GM19395 (cell line): ENCODE results near the gene CLDN7.

Experiments
- ATAC-seq: cut with Tn5 transposase; IDR thresholded peaks from one replicate; pipeline ENCODE4 v1.9.1; 2021; ENCODE audit warnings: mild to moderate bottlenecking, moderate library complexity; ENCODE audit not compliant: unreplicated experiment

CLDN7 gene

DNA sequence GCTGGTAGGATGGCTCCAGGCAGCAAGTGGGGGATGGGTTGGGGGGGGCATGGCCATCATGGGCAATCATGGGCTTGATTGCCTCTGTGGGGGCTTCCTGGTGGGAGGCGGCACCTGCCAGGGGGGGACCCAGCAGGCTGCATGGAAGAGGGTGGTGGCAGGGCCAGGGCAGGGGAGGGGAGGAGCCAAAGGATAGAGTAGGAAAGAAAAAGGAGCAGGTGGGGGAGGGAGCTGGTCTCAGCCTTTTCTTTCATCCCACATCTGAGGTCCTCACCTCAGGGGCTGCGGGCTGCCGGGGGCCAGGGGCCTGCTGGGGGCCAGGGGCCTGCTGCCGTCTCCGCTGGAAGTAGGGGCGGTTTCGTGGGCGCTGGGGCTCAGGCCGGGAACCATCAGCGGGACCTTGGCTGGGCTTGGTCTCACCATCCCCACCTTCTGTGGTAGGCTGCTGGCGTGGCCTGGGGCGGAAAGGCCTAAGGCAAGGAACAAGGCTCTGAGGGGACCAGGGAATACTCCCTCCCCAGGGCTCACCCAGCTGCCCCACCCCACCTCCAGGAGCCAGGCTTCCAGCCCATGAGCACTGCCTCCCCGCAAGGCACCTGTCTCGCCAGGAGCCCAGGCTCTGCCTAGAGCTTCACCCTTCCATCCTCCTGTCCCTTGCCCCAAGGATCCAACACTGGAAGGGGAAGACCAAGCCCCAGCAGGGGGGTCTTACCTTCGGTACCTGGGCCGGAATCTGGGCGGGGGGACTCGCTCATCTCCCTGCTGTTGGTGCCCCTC, 27.2 kb upstream of the CLDN7 start:
- no peak for ATAC-seq

DNA sequence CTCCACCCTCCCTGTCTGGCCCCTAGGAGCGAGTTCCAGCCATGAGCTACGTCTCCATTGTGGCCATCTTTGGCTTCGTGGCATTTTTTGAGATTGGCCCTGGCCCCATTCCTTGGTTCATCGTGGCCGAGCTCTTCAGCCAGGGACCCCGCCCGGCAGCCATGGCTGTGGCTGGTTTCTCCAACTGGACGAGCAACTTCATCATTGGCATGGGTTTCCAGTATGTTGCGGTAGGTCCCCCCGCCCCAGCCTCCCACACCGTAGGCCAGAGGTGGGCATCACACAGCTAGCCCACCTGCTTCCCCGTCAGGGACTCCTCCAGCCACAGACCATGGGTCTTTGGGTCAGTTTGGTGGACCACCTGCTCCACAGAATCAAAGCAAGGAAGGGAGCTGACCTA, 23.4 kb upstream of the CLDN7 start:
- ATAC-seq = no peak

DNA sequence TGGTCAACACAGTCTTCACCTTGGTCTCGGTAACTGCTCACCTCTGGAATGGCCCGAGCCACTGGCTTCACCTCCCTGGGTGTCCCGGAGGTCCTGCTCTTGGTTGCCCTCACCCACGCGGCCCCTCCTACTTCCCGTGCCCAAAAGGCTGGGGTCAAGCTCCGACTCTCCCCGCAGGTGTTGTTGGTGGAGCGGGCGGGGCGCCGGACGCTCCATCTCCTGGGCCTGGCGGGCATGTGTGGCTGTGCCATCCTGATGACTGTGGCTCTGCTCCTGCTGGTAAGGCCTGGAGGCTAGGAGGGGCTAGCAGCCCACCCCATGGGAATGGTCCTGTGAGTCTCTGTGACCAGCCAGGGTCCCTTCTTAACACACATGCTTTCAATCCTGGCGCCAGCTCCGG, 22.6 kb upstream of the CLDN7 start:
- no peak for ATAC-seq

DNA sequence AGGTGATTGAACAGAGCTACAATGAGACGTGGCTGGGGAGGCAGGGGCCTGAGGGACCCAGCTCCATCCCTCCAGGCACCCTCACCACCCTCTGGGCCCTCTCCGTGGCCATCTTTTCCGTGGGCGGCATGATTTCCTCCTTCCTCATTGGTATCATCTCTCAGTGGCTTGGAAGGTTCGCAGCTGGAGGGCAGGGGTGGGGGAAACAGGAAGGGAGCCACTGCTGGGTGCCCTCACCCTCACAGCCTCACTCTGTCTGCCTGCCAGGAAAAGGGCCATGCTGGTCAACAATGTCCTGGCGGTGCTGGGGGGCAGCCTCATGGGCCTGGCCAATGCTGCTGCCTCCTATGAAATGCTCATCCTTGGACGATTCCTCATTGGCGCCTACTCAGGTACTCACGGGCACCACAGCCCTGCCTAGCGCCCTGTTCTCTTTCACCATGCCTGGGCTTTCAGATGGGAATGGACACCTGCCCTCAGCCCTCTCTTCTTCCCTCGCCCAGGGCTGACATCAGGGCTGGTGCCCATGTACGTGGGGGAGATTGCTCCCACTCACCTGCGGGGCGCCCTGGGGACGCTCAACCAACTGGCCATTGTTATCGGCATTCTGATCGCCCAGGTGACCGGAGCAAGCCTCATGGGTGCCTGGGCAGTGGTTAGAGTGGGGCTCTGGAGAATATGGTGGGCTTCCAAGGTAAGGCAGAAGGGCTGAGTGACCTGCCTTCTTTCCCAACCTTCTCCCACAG, 21.4 kb upstream of the CLDN7 start:
- ATAC-seq = no peak

DNA sequence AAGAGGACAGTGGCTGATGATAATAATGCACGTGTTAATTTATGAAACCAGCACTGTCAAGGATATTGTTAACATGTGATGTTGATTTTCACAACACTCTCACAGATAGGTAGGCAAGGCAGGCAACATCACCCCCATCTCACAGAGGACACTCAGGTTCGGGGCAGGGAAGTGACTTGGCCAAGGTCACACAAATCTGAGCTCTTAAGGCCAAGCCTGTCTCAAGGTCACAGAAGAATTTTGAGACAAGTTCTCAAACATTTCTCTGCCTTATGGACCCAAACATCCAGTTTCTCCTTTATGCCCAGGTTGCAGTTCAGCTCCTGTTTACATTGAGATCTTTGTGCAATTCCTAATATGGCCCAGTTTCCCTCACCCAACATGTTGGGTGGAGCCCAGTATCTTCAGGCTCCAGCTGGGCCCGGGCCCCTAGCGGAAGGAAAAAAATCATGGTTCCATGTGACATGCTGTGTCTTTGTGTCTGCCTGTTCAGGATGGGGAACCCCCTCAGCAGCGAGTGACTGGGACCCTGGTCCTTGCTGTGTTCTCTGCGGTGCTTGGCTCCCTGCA, 20.6 kb upstream of the CLDN7 start:
- no peak for ATAC-seq

DNA sequence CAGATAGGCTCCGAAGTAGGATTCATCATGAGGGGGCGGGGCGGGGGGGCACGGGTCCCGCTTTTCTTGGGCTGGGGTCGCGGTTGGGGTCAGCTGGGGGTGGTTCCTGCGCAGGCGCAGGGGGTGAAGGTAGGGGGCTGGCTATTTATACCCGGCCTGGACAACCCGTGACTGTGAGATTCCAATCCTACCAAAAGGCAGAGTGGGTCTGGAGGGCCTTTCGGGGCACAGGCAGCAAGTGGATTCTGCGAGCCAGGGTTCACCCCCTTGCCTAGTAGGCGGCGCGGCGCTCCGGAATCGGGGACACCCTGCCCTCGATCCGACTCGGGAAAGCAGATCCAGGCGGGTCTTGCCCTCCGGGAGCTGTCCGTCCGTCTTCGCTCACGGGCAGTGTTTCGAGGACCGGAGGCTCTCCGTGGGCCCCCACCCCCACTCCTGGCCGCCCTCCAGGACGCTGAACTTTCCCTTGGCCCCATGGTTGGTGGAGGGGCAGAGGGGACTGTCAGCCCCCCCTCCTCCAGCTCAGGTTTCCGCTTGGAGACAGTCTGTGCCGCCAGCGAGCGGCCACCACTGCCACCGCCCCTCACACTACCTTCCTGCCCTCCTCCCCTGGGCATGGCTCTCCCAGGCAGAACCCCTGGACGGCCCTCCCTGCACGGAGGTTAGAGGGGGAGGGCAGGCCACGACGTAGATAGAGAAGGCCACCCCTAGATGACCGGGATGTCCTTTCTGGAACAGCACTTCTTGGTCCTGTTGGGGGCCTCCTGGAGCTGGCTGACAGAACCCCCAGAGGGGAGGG, 19.9 kb upstream of the CLDN7 start:
- ATAC-seq = no peak

DNA sequence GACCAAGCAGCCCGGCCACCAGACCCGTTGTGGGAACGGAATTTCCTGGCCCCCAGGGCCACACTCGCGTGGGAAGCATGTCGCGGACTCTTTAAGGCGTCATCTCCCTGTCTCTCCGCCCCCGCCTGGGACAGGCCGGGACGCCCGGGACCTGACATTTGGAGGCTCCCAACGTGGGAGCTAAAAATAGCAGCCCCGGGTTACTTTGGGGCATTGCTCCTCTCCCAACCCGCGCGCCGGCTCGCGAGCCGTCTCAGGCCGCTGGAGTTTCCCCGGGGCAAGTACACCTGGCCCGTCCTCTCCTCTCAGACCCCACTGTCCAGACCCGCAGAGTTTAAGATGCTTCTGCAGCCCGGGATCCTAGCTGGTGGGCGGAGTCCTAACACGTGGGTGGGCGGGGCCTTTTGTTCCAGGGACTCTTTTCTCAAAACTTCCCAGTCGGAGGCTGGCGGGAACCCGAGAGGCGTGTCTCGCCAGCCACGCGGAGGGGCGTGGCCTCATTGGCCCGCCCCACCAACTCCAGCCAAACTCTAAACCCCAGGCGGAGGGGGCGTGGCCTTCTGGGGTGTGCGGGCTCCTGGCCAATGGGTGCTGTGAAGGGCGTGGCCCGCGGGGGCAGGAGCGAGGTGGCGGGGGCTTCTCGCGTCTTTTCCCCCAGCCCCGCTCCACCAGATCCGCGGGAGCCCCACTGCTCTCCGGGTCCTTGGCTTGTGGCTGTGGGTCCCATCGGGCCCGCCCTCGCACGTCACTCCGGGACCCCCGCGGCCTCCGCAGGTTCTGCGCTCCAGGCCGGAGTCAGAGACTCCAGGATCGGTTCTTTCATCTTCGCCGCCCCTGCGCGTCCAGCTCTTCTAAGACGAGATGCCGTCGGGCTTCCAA, 19.0 kb upstream of the CLDN7 start, which contains the start of gene SLC2A4:
Gene SLC2A4 (plus strand): TSS at position 645 of the 879 bp plus-strand sequence. CDS start 217 bp downstream, at position 862.
- ATAC-seq = no peak

DNA sequence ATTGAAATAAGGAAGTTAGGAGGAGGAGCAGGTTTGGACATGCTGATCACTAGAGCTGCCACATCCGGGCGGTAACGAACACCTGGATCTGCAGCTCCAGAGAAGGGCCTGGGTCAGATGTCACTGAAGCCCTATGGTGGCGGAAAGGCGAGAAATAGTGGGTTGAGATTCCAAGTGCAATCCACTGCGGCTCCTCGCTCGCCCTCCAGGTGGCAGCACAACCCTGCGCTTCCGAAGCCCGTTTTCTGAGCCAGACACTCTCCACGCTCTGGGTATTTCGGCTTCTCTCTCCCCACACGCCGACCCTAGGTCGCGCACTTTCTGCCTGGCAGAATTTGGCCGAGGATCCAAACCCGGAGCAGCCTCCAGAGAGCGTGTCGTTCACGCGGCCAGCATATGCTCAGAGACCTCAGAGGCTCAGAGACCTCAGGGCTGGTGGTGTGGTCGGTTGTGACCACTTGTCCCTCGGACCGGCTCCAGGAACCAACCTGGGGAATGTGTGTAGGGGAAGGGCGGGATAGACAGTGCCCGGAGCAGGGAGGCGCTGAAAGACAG, 18.3 kb upstream of the CLDN7 start:
- ATAC-seq = no peak

DNA sequence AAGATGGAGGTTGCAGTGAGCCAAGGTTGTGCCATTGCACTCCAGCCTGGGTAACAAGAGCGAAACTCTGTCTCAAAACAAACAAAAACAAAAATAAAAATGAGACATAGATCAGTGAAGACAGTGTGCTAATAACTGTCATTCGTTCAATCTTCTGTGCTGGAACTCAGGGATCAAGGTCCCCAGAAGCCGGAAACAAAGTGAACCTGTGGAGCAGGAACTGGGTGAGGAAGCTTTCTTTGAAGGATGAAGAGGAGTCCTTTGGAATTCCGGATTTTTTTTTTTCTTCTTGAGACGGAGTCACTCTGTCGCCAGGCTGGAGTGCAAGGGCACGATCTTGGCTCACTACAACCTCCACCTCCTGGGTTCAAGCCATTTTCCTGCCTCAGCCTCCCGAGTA, 17.2 kb upstream of the CLDN7 start:
- ATAC-seq = no peak

DNA sequence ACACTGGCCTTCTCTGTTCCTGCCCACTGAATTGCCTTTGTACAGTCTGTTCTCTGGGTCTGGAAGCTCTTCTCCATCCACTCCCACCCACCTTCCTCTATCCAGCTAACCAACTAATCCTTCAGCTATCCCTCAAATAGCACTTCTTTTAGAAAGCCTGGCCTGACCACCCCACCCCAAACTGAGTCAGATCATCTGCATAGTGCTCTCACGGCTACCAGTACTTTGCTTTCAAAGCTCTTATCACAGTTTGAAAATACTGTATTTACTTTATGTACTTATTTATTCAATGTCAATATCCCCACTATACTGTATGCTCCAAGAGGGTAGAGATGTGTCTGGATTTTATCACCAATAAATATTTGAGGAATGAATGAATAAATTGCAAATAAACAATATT, 4.5 kb upstream of the CLDN7 start:
- ATAC-seq = no peak

DNA sequence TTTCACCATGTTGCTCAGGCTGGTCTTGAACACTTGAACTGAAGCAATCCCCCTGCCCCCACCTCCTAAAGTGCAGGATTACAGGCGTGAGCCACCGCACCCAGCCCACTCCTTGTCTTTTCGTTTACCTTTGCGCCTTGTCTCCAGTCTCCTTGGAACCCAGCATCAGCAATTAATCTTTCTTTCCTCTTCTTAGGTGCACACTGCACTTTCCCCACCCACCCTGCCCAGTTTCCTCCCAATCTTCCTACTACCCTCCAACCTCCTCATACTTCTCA, 1.5 kb upstream of the CLDN7 start:
- no peak for ATAC-seq

DNA sequence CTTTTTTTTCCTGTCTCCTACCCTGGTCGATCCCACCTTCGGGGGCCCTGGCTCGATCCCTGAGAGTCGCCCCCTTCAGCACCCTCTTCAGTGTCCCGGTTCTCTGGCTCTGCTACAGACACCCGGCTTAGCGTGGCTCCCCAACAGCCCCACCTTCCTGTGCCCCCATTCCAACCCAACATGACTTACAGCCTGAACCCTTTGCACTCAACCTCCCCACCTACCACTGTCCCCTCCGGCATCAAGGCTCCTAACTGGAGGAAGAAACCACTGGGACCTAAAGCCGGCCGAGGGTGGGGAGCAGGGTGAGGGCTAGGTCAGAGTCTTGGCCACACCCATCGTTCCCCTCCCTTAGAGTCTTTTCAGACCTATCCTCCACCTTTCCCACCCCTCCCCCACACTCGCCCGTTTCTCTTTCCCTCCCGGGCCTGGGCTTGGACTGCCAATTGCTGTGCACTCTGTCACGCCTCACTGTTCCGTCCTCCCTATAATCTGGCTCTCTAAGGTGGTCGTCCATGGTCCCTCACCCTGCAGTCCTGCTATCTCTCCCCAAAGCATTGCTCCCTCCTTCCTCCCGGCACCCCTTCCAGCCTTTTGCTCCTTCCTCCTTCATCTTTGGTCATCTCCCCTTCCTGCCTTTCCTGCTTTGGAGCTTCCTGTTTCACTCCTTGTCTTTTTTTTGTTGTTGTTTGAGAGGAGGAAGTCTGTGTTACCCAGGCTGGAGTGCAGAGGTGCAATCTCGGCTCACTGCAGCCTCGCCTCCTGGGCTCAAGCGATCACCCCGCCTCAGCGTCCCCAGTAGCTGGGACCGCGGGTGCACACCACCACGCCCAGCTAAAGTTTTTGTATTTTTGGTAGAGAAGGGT, 890 bp upstream of the CLDN7 start:
- ATAC-seq = no peak

DNA sequence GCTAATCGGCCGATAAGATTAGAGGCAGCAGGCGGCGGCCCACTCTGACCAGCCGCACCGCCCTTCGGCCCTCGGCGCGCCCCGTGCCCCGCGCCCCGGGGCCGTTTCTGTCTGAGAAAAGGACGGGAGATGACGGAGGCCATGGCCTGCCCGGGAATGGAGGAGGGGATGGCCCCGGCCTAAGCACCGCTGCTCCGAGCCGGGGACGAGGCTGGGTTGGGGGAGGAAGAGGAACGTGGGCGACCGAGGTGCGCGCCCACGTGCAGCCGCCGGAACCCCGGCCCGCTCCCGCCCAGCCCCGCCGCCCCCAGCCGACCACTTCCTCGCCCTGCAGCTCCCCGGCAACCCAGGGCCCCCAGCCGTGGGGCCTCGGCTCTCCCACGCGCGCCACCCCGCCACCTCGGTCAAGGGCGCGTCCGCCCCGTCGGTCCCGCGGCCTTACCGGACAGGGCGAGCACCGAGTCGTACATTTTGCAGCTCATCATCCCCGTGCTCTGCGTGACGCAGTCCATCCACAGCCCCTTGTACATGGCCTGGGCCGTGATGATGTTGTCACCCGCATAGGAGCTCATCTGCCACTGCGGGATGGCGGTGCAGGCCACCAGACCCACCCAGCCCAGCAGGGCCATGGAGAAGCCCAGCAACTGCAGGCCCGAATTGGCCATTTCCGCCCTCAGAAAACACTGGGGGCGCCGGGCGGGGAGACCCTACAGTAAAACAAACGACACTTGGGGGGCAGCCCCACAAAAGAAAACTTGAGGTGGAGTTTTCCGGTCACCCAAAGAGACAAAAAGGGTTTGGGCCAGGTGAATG, 693 bp downstream of the CLDN7 start:
- no peak for ATAC-seq

DNA sequence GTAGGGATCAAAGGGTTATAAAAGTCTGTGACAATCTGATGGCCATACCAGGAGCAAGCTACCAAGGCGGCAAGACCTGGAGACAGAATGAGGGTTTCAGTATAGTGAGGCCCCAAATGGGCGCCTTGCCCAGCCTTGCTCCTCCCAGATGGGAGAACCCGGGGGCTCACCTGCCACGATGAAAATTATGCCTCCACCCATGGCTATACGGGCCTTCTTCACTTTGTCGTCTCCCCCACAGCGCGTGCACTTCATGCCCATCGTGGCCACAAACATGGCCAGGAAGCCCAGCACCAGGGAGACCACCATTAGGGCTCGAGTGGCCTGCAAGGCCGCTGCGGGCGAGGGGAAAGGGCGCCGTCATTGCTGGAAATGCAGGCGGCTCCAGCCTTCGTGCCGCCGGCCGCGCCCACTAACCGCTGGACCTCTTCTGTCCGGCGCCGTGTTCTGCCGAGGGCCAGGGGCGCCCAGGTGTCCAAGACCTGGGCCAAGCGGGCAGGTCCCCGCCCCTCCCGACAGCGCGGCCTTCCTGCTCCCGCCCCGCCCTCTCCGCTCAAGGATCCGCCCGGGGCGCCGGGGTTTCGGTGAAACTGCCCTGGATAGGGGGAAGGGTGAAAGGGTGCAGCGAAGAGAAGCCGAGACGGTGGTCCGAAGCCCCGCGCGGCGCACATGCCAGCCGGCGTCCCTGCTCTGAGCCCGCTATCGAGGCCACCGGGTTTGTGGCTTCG, 1.5 kb downstream of the CLDN7 start:
- ATAC-seq = no peak

DNA sequence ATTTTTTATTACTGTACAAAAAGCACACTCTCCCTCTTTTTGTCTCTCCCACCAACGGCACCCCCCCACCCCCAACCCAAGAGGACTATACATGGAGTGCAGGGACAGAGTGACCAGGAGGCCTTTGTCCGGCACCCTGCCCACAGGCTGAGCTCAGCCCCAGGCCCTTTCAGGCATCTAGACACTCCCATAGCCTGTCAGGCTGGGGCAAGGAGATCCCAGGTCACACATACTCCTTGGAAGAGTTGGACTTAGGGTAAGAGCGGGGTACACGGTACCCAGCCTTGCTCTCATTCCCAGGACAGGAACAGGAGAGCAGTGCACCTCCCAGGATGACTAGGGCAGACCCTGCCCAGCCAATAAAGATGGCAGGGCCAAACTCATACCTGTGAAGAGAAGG, 2.1 kb downstream of the CLDN7 start:
- no peak for ATAC-seq

DNA sequence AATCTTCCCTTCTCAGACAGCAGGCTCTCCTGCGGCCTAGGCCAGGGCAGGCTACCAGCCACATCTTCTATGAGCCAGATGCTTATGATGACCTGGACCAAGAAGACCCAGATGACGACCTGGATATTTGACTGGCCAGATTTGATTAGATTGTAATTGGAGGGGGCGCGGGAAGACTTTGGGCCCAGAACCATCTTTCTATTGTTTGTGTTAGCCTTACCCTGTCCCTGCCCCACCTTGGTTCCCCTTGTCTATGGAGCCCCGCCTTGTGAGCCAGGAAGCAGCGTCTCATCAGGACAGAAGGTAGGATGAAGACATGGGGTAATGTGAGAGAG, 2.8 kb downstream of the CLDN7 start:
- no peak for ATAC-seq

DNA sequence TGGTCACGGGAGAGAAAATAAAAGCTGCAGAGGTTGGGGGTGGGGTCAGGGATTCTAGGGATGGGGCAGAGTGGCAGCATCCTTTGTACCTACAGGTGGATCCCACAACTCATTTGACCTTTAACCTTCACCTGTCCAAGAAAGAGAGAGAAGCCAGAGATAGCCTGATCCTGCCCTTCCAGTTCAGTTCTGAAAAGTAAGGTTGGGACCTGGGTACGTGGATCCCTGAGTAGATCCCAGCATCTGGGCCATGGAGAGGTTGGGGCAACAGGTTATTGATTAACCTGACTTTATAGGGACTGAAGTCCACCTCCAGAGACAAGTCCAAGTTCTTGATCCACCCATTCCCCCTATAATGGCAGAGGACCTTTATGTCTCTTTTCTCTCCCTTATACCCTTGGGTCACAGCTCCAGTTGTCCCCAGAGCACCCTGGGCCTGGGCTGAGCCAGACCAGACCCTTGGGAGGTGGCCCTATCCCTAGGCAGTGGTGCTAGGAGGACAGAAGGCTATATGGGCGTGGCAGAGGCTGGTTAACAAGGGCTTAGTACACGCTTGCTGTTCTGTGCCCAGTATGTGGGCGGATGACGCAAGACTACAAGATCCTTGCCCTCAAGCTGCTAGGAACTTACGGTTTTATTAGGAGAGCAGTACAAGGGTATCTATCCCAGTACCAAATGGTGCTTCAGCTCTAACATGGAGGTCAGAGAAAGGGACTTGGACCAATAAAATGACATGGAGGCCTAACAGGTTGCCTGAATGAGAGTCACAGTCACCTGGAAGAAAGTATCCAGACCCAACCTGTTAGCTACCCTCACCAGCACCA, 3.3 kb downstream of the CLDN7 start:
- ATAC-seq = no peak
